T follicular helper cell (primary cell): Measurements from ENCODE around the gene FAM3D.
"Not testable (repeated sequence)": the region's sequence is repeated elsewhere in the genome, so short reads cannot be mapped to it uniquely, and the experiment has no call there.

Experiments used
- DNase-seq: peaks from one replicate; pipeline ENCODE4 v3.0.0-alpha.2; 2020; ENCODE audit warnings: low read depth
- total RNA-seq, 2 experiments: gene quantifications; one replicate each; lab custom pipeline; 2026; lab: John Stamatoyannopoulos, UW

The FAM3D gene
- total RNA-seq: 0 reads per million in 2 experiments

- DNase-seq: no peak
Measured at GRCh38 chr3:58666683-58667082, at the start of gene FAM3D. TSS of gene FAM3D (minus strand) at chr3:58666774. CDS start at chr3:58655563, 11,211 bp downstream.

DNA sequence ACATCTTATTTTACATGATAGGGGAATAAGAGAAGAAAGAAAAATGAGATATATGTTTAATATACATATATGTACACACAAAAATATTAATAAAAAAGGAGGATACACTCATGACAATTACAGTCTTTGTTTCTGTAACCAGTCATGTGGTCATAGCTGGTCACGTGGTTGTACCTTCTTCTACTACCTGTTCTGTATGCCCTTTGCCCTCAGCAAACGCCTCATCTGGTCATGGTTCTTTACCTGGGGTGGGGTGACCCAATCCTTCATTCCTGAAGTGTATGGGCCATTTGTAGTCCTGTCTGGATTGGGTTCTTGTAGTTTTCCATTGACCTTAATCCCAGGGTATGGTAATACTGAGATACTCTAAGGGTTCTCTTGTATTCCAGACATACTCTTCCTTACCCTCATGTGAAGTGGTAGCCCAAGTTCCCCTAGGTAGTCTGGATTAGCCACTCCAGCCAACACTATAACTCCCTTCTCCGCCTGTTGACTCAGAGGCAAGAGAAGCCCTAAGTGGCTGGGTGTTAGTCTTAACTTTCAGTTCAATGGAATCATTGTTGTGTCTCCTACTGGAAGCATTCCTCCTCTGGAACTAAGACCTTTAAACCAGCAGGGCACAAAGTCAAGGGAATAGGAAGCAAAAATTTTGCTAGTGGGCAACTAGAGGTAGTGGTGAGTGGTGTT, 47.3 kb upstream of the FAM3D start:
- DNase-seq: no peak

DNA sequence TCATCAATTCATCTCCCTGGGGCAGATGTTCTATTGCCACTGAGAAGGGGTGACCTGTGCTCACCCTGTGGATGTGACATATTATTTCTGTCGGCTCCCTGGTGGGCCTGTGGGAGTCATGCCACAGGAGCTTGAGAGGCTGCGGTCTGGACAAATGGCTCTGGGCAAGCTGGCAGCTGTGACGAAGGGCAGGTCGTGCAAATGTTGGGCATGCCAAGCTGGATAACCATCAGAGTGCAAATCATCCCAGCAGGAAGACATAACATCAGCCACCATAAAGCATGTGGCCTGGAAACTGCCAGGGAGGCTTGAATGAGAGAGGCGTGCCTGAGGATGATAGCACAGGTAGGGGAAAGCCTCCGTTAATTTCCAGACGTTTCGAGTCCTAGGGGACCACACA, 45.3 kb upstream of the FAM3D start:
- DNase-seq: no peak

- not testable (repeated sequence) for DNase-seq
Measured at GRCh38 chr3:58708983-58709382, 42.4 kb upstream of the FAM3D start.

GRCh38 chr3:58708116-58708791, 41.7 kb upstream of the FAM3D start:
- DNase-seq: no peak

- DNase-seq: no peak
Measured at GRCh38 chr3:58707390-58707930, 40.9 kb upstream of the FAM3D start.

- no peak for DNase-seq
Measured at GRCh38 chr3:58706395-58707167, 40.0 kb upstream of the FAM3D start.

GRCh38 chr3:58704745-58705144, 38.2 kb upstream of the FAM3D start:
- no peak for DNase-seq

DNA sequence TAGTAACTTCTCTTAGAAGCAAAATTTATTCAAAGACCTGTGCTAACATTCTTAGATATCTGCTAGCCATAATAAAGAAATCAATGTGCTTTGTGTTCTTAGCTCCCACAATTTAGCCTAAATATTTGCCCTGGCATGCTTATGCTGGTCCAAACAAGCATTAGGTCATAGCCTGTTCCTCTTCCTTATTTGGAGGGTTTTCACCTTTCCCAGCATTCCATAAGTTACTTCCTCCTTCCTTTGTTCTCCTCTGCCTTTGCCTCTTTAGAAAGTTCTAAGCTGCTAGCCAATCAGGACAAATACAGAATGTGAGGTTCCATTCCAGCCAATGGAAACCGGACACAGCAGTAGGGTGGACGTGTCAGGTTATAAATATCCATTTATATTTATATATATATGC, 37.7 kb upstream of the FAM3D start:
- DNase-seq: not testable (repeated sequence)

- DNase-seq: no peak
Measured at GRCh38 chr3:58698246-58698645, 31.7 kb upstream of the FAM3D start.

GRCh38 chr3:58697561-58697960, 31.0 kb upstream of the FAM3D start:
- DNase-seq: no peak

DNA sequence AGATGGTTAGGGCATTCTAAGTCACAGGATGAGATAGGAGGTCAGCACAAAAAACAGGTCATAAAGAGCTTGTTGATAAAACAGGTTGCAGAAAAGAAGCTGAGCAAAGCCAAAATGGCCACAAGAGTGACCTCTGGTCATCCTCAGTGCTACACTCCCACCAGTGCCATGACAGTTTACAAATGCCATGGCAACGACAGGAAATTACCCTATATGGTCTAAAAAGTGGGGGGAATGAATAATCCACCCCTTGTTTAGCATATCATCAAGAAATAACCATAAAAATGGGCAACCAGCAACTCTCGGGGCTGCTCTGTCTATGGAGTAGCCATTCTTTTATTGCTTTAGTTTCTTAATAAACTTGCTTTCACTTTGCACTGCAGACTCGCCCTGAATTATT, 30.2 kb upstream of the FAM3D start:
- DNase-seq: not testable (repeated sequence)

DNA sequence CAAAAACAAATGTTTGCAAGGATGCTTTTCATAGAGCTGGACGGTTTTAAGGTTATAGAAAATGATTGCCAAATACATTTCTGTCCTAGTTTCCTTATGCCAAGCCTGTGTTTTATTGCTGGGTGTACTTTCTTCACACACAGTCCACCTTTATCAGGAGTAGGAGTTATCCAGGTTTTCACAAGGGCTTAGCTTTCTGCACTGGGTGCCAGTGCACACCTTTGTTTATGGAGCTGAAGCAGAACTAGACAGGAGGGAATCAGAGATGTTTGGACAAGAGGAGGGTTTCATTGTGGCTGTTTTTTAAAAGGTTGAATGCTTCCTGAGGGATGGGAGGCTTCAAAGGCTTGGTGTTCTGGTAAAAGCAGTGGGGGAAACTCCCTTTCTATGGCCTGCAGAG, 29.5 kb upstream of the FAM3D start:
- no peak for DNase-seq

- DNase-seq: not testable (repeated sequence)
Measured at GRCh38 chr3:58695284-58695683, 28.7 kb upstream of the FAM3D start.

- no peak for DNase-seq
Measured at GRCh38 chr3:58693940-58694850, 27.6 kb upstream of the FAM3D start.

DNA sequence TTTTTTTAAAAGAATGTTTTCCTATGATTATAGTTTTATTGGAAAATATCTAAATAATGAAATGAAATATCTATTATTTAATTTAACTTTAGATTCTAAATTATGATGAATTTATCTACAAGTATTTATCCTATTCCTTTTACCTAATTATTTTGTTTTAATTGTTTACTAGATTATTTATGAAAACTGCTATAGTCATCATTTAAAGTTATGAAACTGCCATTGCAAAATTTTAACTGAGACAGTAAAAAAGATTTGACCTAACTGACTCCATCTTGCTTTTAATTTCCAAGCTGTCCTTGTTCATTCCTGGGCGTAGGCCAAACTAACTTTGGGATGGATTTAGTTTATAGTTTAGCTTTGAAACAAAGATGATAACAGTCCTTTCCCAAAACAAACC, 25.9 kb upstream of the FAM3D start:
- DNase-seq: no peak

DNA sequence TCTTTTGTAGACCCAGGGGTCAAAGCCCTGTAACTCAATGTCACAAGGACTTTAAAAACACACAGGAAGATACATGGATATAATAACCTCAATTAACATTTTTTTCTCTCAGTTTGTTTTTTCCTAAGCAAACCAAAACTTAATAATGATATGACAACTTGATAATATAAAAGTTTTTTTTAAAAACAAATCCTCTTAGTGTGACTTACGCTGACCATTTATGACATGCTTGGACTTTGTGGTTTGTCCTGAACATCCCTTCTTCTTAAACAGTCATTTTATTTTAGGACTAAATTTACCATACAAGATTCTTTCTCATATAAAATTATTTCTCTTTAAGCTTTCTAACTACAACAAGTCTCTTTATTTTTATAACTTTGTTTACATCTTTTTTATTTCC, 25.4 kb upstream of the FAM3D start:
- no peak for DNase-seq

DNA sequence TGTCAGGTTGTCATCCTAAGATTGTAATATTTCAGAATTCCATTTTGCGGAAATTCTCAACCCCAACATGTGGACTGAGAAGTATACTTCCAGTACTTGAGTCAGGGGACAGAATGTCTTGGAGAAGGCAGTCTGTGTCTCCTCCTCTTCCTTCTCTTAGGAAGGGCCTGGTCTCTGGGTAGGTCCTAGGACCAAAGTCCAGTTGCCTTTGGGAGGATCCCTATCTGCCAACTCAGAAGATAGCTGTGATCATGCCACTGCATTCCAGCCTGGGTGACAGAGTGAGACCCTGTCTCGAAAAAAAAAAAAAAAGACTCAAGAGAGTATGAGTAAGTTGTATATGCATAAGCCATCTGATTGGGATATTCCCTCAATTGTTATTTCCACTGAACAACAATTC, 23.9 kb upstream of the FAM3D start:
- no peak for DNase-seq

DNA sequence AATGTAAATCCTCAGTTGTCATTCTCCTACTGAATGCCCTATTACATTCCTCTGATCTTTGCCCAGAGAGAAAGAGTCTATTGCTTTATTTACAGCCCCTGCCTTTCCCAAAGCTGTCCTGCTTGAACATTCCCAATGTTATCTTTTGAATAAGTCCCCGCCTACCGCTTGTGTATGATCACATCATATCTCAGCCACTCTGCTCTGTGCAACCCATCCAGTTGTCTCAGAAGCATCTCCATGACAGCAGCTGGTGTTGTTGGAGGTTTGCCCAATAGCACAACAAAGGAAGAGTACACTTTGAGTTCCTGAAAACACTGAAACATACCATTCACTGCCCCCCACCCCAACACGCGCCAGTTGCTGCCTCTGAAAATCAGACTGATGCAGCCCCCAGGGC, 22.0 kb upstream of the FAM3D start:
- DNase-seq: no peak

GRCh38 chr3:58686847-58687246, 20.3 kb upstream of the FAM3D start:
- no peak for DNase-seq

GRCh38 chr3:58685641-58686040, 19.1 kb upstream of the FAM3D start:
- no peak for DNase-seq

DNA sequence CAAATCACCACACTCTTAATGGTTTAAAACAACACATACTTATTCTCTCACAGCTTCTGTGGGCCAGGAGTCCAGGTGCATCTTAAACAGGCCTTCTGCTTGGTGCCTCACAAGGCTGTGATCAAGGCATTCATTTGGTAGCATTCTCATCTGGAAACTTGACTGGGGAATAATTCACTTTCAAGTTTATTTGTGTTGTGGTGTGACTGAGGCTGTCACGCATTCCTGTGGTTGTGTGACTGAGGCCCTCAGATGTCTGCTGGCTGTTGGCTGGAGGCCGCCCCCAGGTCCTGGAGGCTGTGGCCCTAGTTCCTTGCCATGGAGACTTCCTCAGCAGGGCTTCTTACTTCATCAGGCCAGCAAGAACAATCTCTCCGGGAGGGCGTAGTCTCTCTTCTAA, 16.9 kb upstream of the FAM3D start:
- DNase-seq: no peak
